NCI-H2107 treated with DMSO at 0.1 percent for 48 hours (cell line): ENCODE data around the gene KRT16.
"Not testable (repeated sequence)": the region's sequence is repeated elsewhere in the genome, so short reads cannot be mapped to it uniquely, and the experiment has no call there.

ENCODE experiments used
- DNase-seq: peaks from one replicate; lab custom pipeline; 2025; ENCODE audit not compliant: unreplicated experiment; lab: John Stamatoyannopoulos, UW

KRT16 gene

DNA sequence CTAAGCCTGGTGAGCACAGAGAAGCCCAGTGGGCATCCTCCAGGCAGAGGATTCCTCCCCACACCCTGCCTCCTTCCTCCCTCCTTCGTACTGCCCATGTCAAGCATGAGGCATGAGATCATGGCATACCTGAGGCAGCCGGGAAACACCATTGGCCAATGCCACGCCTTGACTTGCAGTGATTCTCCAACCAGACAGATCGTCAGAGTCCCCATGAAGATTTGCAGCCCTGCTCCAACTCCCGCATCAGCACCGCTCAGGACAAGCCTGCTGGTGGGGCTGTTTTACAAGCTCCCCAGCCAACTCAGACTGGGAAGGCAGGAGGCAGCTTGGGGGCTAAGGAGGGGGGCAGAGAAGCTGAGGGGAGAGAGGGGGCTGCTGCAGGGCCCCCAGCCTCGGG, 2.9 kb upstream of the KRT16 start:
- no peak for DNase-seq

GRCh38 chr17:41614767-41615166, 2.2 kb upstream of the KRT16 start:
- not testable (repeated sequence) for DNase-seq

- no peak for DNase-seq
Observed at GRCh38 chr17:41614098-41614497, 1.5 kb upstream of the KRT16 start.

GRCh38 chr17:41613277-41614082, 913 bp upstream of the KRT16 start:
- no peak for DNase-seq

DNA sequence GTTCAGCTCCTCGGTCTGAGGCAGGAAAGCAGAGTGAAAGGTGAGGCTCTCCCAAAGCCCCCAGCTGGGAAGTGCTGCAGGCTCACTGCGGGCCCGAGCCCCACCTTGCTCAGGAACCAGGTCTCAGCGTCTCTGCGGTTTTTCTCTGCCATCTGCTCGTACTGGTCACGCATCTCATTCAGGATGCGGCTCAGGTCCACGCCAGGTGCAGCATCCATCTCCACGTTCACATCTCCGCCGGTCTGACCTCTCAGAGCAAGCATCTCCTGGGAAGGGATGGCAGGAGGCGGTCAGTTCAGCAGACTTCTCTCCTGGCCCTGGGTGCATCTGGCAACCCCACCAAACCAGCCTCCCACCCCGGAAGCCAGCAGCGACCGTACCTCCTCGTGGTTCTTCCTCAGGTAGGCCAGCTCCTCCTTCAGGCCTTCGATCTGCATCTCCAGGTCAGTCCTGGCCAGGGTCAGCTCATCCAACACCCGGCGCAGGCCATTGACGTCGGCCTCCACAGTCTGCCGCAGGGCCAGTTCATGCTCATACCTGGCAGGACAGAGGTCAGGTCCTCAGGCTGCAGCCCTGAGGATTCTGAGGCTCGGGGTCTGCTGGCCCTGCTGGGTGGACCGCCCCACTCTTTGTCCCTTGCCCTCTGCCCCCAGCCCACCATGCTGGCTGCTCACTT, 1.5 kb downstream of the KRT16 start:
- no peak for DNase-seq

DNA sequence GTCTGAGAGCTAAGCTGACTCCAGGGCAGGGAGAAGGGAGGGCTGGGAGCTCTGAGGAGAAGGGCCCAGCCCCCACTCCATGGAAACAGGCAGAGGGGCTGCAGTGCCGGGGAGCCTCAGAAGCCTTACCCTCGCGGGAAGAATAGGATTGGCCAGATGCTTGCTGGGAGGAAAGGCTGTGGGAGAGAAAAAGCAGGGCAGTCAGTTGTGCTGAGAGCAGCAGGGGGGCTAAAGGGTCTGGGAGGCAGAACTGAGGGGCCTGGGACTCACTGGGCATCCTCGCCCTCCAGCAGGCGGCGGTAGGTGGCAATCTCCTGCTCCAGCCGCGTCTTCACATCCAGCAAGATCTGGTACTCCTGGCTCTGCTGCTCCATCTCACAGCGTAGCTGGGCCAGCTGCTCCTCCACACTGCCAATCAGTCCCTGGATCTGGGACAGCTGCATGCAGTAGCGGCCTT, 2.5 kb downstream of the KRT16 start:
- not testable (repeated sequence) for DNase-seq

GRCh38 chr17:41606930-41607329, 5.6 kb downstream of the KRT16 start:
- not testable (repeated sequence) for DNase-seq

GRCh38 chr17:41602524-41602923, 10.0 kb downstream of the KRT16 start:
- DNase-seq, result no peak

DNA sequence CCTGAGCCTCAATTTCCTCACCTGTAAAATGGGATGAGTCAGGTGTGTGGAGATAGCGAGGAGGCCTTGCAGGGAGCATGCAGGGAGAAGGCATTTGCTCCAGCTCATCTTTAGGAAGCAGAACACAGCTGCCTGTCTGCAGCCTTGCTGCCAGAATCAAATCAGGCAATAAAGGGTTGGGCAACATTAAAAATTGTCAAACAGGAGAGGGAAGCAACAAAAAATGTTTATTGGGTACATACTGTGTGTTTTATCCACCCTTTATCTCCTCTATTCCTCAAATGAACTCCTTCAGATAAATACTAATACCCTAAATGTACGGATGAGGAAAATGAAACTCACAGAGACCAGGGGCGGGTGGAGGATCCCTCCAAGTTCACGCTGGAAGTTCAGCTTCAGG, 12.2 kb downstream of the KRT16 start:
- no peak for DNase-seq

DNA sequence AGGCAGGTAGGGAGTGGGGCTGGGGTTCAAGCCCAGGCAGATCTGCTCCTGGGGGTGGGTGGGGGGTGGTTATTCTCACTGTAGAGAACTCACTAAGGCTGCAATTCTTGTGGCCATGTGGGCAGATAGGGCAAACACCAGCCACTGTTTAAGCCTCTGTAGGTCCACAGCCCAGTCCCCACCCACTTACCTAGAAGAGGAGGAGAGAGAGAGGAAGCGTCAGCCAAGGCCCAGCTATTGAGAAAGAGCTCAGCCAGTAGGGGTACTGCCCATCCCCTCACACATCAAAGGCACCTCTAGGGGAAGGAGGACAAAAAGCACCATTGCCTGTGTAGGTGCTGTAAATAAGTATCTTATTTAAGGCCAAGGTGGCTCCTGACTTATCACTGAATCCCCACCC, 12.9 kb downstream of the KRT16 start:
- no peak for DNase-seq

DNA sequence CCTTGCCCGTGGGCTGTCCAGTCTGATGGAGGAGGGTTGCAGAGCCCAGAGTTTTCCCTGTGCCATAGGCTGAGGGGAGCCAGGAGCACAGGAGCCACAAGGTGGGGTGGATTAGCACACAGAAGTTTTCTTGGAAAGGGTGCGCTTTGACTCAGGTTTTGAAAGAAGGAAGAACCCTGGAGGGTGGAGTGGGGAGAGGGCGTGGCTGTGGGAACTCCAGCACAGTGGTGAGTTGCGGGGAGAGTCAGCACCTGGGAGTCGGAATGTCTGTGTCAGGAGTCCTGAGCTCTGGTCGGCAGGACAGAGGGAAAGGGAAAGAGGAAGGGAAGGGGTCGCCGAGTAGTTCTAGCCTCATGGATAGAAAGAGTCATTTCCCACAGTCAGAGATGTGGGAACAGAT, 17.0 kb downstream of the KRT16 start:
- DNase-seq, result no peak

DNA sequence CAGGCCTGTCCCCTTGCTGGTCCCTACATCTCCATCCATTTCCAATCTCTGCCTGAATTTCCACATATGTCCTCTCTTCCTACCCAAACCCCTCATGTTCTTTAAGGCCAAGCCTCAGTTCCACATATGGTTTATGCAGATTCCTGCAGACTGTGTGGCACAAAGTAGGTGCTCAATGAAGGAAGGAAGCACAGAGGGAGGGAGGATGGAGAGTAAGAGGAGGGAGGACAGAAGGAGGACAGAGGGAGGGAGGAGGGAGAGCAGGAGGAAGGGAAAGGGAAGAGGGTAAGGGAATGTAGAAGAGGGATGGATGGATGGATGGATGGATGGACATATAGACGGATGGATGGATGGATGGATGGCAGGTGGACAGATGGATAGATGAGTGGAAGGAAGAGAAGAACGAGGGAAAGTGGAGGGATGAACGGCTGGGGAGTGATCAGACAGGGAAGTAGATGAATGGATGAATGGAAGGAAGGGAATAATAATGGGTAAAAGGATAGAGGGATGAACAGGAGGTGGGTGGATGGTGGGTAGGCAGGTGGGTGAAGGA, 18.1 kb downstream of the KRT16 start:
- no peak for DNase-seq

- DNase-seq, result no peak
Observed at GRCh38 chr17:41593306-41593981, 19.1 kb downstream of the KRT16 start.

- DNase-seq, result no peak
Observed at GRCh38 chr17:41592601-41593305, 19.8 kb downstream of the KRT16 start.

DNA sequence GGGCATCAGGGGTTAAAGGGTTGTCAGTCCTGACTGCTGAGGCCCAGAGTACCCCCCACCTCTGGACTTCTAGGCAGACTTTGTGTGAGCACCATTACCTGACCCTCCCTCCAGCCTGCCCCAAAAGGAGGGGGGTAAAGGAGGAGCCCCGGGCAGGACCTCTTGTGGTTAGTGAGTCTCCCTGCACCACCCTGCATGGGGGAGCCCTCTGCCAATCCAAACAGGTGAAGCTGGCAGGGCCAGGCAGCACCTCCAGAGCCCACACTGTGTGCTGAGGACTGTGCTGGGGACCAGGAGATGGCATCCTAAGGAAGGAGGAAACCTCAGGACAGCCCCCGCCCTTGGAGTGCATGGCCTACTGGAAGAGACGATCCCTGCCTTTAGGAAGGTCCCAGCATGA, 23.3 kb downstream of the KRT16 start:
- no peak for DNase-seq

GRCh38 chr17:41588126-41588810, 24.3 kb downstream of the KRT16 start:
- no peak for DNase-seq

- no peak for DNase-seq
Observed at GRCh38 chr17:41586863-41587495, 25.6 kb downstream of the KRT16 start, which contains the start of gene KRT14. Gene KRT14, minus strand, starts transcription at chr17:41586895. Its CDS starts 61 bp downstream, at chr17:41586834.

DNA sequence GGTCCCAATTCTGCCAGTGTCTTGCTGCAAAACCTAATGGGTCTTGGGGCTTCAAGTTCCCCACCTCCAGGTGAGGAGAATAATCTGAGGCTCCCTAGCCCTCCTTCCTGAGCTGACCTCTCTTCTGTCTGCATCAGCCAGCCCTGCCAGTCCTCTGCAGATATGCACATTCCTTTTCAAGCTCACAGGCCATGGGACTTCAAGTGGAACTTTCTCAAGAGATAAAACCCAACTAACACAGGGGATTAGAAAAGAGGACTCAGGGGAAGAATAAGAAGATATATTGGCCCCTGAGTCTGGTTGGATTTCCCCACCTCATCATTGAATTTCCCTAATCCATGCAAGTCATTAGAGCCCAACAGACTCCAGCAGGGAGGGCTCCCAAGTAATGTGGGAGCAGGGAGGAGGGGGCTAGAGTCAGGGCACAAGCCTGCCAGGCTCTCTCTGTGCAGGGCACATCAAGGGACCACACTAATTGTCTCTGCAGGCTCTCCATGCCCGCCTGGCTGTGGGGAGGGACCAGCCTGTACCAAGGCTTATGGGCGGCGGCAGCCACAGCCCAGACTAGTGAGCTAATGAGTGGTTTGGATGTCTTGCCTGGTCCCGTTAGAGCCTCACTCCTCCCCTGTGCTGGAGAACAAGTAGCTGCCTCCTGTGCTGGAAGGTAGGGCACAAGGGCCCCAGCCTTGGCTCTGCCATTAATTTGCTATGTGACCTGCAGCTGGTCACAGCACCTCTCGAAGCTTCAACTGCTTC, 27.1 kb downstream of the KRT16 start:
- DNase-seq, result no peak

DNA sequence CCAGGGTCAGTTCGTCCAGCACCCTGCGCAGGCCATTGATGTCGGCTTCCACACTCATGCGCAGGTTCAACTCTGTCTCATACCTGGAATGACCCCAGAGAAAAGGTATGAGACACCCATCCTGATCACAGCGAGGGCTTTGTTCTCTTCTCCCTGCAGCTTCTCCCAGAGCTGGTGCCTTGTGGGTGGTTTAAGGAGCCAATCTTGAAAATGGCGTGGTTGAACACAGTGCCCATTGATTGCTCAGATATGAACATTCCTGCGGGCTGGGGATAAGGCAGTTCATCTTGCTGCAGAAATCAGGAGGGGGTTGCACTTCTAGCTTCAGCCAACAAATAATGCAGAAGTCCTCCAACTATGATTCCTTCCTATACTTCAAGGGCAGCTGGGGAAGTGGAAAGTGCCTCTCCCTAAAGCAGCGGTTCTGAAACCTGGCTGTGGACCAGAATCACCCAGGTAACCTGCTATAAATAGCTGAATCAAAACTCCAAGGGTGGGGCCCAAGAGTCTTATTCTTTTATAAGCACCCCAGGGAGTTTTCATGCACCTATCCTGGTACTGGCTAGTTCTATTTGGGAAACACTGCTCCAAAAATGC, 28.1 kb downstream of the KRT16 start:
- not testable (repeated sequence) for DNase-seq
